HG03175 (cell line): Measurements from ENCODE around the gene CAMKMT.

Experiments
- ATAC-seq: cut with Tn5 transposase; IDR thresholded peaks from one replicate; pipeline ENCODE4 v1.9.1; 2021; ENCODE audit warnings: mild to moderate bottlenecking, moderate library complexity; ENCODE audit not compliant: unreplicated experiment

CAMKMT gene

DNA sequence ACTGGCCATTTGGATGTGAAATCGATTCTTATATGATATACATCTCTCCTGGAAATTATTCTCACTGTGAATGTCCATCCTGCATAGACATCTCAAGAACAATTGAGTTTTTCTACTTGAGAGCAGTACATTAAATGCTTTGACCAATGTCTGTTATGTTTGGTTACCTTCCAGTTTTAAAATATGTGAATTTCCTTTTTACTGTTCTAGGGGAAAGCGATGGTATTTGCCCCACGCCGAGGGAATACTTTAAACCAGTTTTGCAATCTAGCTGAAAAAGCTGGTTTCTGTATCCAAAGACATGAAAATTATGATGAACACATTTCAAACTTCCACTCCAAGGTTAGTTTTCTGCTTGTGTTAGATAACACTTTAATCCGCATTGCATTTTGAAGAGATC lies 404.5 kb downstream of the CAMKMT start:
- ATAC-seq = no peak

- ATAC-seq = no peak
Observed at GRCh38 chr2:44766777-44767176, 405.0 kb downstream of the CAMKMT start.

DNA sequence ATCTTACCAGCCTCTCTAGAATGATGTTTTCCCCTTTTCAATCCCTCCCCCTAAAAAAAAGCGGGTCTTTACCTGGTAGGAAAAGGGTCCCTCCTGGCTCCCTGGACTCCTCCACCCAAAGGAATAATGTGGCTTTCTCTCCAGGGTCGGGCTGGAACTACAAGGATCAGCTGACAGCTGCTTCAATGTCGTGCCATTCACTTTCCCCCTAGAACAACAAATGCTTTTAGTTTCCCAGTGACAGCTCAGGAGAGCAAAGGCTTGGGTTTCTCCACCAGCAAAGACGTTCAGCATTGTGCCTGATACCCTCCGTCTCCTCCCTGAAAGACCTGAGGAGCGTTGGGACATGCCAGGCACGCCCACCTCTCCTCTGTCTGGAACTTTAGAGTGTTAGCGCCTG lies 405.9 kb downstream of the CAMKMT start:
- ATAC-seq = no peak

DNA sequence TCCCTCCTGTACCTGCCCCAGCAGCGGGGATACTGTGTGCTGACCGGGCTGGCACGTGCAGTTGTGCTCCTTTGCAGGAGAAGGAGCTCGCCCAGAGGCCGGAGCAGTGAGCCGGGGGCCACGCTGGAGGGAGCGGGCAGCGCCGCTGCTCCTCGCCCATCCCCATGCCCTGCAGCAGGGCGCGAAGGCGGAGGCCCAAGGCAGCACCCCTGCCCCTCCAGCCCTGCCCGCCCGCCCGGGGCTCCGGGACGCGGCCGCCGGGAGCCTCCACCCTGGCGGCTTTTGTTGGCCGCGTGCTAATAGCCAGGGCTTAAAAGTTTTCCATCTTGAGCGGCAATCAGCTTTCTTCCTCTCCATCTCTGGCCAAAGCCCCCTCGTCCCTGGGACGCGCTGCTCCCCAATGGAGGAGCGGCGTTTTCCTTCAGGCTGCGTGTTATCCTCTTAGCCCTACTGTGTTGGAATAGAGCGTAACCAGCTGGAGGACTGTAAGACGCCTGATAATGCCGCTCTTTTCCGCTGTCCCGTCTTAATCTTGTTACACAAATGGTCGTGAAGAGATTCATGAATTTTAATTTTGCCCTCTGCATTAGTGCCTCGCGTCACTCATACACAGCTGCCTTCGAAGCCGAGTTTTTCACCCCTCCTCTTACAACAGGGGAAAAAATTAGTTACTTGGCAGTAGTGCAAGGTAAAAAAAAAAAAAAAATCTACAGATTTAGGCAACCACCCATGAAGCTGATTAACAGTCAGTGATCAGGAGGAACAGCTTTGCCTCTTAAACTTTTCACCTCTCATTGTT lies 406.9 kb downstream of the CAMKMT start:
- ATAC-seq = no peak

- ATAC-seq = no peak
Observed at GRCh38 chr2:44769349-44770011, 407.7 kb downstream of the CAMKMT start.

DNA sequence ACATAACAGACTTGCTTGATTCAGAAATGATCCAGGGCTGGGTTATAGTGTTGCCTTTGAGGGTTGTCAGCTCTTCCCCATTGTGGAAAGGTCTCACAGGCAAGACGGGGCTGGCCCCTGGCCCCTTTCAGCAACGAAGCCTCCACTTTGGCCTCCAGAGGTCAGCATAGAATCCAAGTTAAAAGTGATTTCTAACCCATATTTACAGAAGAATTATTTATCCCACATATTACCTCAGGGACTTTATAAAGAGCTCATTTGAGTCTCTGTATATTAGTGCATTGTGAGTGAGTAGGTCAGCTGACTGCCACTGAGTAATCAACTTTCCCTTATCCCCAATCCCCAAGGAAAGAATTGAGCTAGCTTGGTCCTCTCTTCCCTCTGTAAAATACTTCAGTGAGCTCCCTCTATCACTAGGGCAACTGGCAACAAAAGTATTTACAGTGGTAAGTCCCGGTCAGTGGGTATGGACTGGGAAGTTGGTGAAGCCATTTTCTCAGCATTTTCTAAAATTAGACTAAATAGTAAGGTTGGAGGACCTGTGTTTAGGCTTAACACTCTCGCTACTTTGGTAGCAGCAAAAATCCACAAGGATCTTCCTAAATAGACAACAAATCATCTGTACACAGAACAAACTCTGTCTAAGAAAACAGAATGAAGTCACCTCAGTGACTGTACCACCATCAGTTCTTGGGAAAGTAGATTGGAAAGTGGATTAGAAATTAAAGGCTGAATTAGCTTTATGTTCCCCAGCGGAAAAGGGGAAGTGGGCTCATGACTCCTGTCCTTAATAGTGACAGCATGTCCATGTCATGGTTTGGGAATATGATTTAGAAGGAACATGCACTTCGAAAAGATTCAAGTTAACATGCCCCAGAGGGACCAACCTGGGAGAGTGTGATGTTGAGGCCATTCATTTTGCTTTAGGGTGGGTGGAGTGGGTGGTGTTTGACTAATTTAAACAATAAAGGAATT lies 408.8 kb downstream of the CAMKMT start:
- ATAC-seq = no peak

- no peak for ATAC-seq
Observed at GRCh38 chr2:44771522-44771921, 409.8 kb downstream of the CAMKMT start.

- no peak for ATAC-seq
Observed at GRCh38 chr2:44772131-44772530, 410.4 kb downstream of the CAMKMT start.

- no peak for ATAC-seq
Observed at GRCh38 chr2:44772669-44773378, 411.1 kb downstream of the CAMKMT start.

DNA sequence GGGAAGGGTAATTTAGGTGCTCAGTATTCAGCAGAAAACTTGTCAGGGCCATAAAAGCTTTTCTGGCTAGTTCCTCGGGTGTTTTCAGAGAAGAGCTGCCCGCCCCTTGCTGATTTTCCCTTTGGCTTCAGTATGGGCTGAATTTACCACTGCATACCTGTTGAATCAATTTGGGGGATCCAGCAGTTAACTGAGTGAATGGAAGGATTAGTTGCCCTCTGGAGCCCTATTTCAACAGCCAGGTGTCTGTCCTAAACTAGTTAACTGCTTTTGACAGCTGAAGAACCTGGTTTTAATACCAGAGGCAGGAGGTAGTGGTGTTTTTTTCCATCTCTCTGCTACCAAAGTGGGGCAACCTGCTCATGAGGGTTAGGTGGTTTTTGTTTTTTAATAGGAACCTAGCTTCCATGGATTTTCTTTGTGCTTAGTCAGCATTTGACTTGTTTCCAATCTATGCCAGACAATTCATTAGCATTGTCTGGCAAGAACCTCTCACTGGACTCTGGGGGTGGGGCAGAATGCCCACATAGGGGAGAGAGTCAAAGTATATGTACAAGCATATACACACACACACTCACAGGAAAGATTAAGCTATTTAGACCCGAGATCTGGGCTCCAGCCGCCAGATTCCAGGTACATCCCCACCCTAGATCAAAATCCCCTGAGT lies 413.2 kb downstream of the CAMKMT start:
- ATAC-seq = no peak

GRCh38 chr2:44777036-44777435 lies 415.3 kb downstream of the CAMKMT start:
- ATAC-seq = no peak

- ATAC-seq = peak; percentile 25
Observed at GRCh38 chr2:44777537-44777936, 415.8 kb downstream of the CAMKMT start.

DNA sequence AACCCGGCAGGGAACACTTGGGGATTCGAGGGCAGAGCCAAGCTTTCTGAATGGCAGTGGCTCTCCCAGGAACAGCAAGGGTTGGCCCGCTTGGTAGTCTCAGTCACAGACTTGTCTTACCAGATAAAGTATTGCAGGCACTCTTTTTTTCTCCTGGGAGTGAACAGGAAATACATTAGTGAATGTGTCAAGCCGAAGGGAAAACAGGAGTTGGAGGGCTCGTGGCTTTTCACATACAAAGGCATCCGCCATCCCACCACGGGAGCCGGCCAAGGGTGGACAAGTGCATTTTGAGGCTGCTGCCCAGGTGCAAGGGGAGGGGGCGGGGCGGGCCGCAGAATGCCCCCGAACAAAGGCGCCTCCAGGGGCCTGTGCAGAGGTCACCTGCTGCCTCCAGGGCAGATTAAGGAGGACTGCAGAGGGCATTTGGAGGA lies 416.5 kb downstream of the CAMKMT start:
- ATAC-seq = peak; percentile 47

DNA sequence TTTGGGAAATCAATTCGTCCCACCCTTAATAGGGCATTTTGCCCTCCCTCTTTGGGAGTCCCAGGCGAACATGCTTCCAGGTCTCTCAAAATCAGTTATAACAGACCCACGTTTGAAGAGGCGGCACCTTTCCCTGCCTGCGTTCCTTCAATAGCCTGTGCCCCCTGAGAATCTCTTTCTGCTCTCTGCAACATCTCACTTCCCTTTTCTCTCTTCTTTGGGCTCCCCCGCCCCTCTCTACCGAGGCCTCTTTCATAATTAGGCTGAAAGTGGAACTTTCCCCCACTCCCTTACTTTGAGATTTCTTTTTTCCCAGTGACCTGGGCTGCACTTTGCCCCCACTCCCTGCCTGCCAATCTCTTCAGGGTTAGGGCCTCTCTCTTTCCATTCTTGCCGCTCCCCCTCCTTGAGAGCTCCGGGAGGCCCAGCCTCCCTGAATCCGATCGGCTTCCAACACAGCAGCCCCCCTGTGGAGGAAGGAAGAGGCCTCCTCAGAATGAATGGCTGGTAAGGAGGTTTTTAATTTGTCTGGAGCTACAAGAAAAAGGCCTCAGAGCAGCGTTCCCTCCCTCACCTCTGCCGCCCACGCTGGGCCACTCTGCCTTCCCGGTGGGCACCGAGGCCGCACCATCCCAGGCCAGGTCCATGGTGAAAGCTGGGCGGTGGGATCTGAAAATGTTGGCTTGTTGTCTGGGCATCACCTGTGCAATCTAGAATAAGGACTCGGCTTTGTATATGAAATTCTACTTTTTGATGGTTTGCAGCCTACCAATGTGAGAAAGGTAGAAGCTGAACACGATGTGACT lies 417.1 kb downstream of the CAMKMT start:
- ATAC-seq = peak; percentile 94

- ATAC-seq = peak; percentile 31
Observed at GRCh38 chr2:44779793-44780192, 418.0 kb downstream of the CAMKMT start.

- no peak for ATAC-seq
Observed at GRCh38 chr2:44780406-44780805, 418.7 kb downstream of the CAMKMT start.

- ATAC-seq = no peak
Observed at GRCh38 chr2:44785433-44785832, 423.7 kb downstream of the CAMKMT start.

DNA sequence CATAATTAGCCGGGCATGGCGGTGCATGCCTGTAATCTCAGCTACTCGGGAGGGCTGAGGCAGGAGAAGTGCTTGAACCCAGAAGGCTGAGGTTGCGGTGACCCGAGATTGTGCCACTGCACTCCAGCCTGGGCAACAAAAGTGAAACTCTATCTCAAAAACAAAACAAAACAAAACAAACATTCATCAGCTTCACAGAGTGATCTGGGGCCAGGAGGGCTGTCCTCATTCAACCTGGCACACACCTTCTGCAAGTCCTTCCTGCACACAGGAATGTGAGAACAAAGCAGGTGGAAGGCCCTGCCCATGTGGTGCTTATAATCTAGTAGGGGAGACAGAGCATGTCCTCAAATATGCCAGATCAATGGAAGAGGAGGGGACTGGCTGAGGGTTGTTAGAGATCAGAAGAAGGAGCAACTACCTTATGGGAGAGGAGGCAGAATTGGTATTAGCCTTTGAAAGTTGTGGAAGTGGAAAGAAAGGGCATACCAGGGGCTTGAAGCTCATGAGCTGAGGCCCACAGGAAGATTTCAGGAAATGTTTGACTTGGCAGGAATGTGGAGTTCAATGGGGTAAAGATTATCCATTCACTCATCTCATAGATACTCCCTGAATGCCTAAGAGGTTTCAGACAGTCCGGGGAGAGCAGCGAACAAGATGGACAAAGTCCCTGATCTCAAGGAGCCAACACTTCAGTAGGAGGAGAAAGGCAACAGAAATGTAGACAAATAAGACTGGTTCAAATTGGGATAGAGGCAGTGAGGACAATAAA lies 424.5 kb downstream of the CAMKMT start:
- ATAC-seq = no peak
